IMR-90 (cell line): ENCODE results near the gene PALB2. TPM values are rescaled to one million over a fixed set of nuclear protein-coding genes. Genes with fewer than 3 reads are reported as not detected.

ENCODE experiments used
- polyA plus RNA-seq, 3 experiments: library from polyadenylated mRNA; depleted of rRNA; stranded (reverse); fragments of >200 nt; gene quantifications; 2 replicates each; pipeline ENCODE4 v1.2.3, GENCODE V29; 2012; ENCODE audit warnings: low replicate concordance in 1 of 3
- total RNA-seq: library from RNA; depleted of rRNA; stranded (reverse); fragments of >200 nt; gene quantifications from 2 replicates; pipeline ENCODE4 v1.2.3, GENCODE V29; 2012; rRNA removed

The PALB2 gene
- total and polyA plus RNA-seq, 2 of the 4 experiments (the other 2 are of a cell fraction), result 4.1 to 8.6 TPM

Other genes starting within 250 kb of the PALB2 start
- 25.6 and 28.5 TPM in 2 replicates for gene COG7, start 188.1 kb downstream of the PALB2 start, total RNA-seq
- gene COG7, start 188.1 kb downstream of the PALB2 start, polyA plus RNA-seq (2012; rRNA removed), result 43.7 and 49.2 TPM in 2 replicates
- gene GGA2, start 130.8 kb downstream of the PALB2 start, total RNA-seq, result 16.5 and 23.9 TPM in 2 replicates
- gene GGA2, start 130.8 kb downstream of the PALB2 start, polyA plus RNA-seq (2012; rRNA removed), result 24.6 and 30.1 TPM in 2 replicates
- 23.3 and 28.1 TPM in 2 replicates for gene EARS2, start 84.0 kb downstream of the PALB2 start, total RNA-seq
- gene EARS2, start 84.0 kb downstream of the PALB2 start, polyA plus RNA-seq (2012; rRNA removed), result 37.7 and 37.8 TPM in 2 replicates
- gene UBFD1, start 83.6 kb downstream of the PALB2 start, total RNA-seq, result 39.3 and 48.9 TPM in 2 replicates
- gene UBFD1, start 83.6 kb downstream of the PALB2 start, polyA plus RNA-seq (2012; rRNA removed), result 48.4 and 55.0 TPM in 2 replicates
- 114 and 117 TPM in 2 replicates for gene NDUFAB1, start 45.0 kb downstream of the PALB2 start, total RNA-seq
- 146 and 185 TPM in 2 replicates for gene NDUFAB1, start 45.0 kb downstream of the PALB2 start, polyA plus RNA-seq (2012; rRNA removed)
- 111 and 121 TPM in 2 replicates for gene DCTN5, start 156 bp upstream of the PALB2 start, total RNA-seq
- gene DCTN5, start 156 bp upstream of the PALB2 start, polyA plus RNA-seq (2012; rRNA removed), result 43.3 and 49.6 TPM in 2 replicates
- gene PLK1, start 37.6 kb upstream of the PALB2 start, total RNA-seq, result 19.4 and 20.0 TPM in 2 replicates
- 59.0 and 67.8 TPM in 2 replicates for gene PLK1, start 37.6 kb upstream of the PALB2 start, polyA plus RNA-seq (2012; rRNA removed)
- 0.54 TPM in 1 of 2 replicates, not detected in the other for gene ERN2, start 71.9 kb upstream of the PALB2 start, total RNA-seq
- 0.39 and 0.60 TPM in 2 replicates for gene ERN2, start 71.9 kb upstream of the PALB2 start, polyA plus RNA-seq (2012; rRNA removed)
- gene CHP2, start 113.7 kb upstream of the PALB2 start, total RNA-seq, result not detected in 2 replicates
- gene CHP2, start 113.7 kb upstream of the PALB2 start, polyA plus RNA-seq (2012; rRNA removed), result not detected in 2 replicates
- under 0.01 TPM in 1 of 2 replicates, not detected in the other for gene PRKCB, start 194.7 kb upstream of the PALB2 start, total RNA-seq
- gene PRKCB, start 194.7 kb upstream of the PALB2 start, polyA plus RNA-seq (2012; rRNA removed), result not detected in 2 replicates